Stimulated activated CD8-positive, alpha-beta memory T cell treated with anti-CD3 and anti-CD28 coated beads, Interleukin-7, amount 100 ng/mL, for 1 hour (primary cell): ENCODE results near the gene PPP1CC.
"Not testable (repeated sequence)": the region's sequence is repeated elsewhere in the genome, so short reads cannot be mapped to it uniquely, and the experiment has no call there.

Source experiments
- DNase-seq, 2 donors: peaks; one replicate each; pipeline ENCODE4 v3.0.0-alpha.2; 2020; ENCODE audit warnings: low read depth in 2 of 2

The PPP1CC gene

GRCh38 chr12:110742718-110743570 is at the start of gene PPP1CC:
TSS of gene PPP1CC (minus strand) at chr12:110742891. CDS start at chr12:110742707, 184 bp downstream.
- peak; percentile 81 for DNase-seq

DNA sequence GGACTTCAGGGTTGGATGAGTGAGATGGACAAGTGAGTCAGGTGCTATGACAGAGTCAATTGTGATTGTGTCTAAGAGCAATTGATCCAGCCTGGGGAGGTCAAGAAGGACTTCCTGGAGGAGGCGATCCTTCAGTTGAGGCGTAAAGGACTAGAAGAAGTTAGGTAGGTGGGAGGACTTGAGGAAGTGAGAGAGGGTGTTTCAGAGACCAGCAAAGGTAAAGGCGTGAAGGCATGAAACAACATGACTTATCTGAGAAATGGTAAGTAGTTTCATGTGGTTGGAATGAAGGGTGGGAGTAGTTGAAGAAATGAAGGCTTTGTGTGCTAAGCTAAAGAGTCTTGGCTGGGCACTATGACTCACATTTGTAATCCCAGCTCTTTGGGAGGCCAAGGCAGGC is 48.9 kb upstream of the PPP1CC start:
- DNase-seq, result no peak

DNA sequence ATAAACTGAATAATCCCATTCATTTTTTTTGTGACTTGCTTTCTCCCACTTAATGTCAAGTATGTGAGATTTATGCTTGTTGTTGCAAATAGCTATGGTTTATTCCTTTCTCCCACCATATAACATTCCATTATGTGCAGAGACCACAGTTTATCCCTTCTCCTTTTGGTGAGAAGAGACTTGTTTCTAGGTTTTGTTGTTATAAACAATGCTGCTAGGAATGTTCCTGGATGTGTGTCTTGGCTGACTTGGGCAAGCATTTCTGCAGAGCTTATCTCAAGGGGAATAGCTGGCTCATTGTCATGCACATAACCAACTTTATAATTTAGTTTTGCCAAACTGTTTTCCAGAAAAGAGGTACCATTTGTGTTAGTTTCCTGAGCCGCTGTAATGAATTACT is 47.6 kb upstream of the PPP1CC start:
- no peak for DNase-seq

DNA sequence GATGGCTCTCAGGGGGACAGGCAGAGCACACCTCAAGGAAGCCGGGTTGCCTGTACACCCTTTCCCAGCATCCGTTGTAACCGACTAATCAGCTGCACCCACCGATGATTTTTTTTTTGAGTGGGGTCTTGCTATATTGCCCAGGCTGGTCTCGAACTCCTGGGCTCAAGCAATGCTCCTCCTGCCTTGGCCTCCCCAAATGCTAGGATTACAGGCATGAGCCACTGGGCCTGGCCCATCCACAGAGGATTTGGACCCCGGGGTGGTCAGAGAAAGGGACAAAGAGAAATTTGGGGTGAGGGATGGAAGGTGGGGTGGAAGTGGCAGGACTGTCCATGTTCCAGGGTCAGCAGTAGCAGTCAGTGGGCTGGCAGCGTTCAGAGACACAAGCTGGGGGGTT is 43.3 kb upstream of the PPP1CC start:
- no peak for DNase-seq

- DNase-seq, result no peak
Measured at GRCh38 chr12:110785240-110785639, 42.5 kb upstream of the PPP1CC start.

- DNase-seq, result no peak
Measured at GRCh38 chr12:110782922-110783321, 40.2 kb upstream of the PPP1CC start.

GRCh38 chr12:110782094-110782493 is 39.4 kb upstream of the PPP1CC start:
- DNase-seq, result no peak

DNA sequence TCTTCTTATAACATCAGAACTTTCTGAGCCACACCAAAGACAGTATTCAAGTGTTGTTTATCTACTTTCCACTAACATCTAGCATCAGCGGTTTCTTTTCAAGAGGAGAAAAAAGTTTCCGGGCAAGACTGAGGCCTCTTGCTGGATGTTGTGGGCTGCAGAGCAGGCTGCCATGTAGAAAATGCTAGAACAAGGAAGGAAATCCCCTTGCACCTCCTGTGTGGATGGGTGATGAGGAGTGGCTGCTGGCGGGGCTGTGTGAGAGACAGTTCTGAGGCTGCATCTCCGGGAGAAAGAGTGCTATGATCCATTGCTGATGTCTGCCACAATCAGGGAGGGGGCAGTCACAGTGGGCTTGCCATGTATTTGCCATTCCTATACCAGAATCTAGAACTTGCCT is 37.8 kb upstream of the PPP1CC start:
- no peak for DNase-seq

DNA sequence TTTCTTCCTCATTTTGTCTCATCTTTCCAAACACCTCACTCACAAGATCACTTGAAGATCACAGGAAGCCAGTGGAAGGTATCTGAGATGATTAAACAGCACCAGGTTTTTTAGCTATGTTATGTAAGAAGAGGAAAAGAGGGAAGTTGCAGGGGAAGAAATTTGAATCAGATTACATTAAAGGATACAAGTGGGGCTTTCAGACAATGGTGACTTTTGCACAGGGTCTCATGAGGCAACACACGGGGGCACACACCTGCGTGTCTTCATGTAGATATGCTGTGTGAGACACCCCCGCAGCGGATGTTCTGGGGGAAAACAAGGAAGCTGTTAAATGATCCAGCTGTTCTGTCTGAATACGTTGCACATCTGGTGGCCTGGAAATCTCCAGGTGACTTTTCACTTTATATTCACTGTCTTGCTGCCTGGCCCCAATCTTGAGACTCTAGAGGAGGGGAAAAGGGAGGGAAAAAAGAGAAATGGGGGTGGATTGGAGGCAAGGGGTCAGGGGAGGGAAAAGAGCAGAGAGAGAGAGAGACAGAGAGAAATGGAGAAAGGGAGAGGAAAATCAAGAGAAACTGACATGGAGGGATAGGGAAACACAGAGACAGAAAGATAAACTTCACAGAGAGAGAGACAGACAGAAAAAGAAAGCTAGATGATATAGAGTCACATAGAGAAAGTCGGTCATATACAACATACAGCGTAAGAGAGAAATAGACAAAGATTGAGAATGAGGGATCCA is 36.3 kb upstream of the PPP1CC start:
- DNase-seq, result no peak

DNA sequence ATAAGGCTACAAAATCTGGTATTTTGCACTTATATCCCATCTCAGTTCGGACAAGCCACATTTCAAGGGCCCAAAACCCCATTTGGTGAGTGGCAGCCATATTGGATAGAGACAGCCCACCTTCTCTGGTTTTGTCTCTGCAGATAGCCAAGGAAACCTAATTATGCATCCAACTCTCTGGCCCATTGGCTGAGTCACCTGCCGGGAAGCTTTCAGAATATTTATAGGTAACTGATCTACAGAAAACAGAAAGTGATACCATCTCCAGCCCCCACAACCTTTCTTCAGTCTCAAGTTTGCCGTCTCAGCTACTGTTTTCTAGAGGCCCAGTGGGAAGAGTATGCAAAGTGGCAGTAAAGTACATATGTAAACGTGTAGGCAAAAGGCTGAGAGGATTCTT is 33.7 kb upstream of the PPP1CC start:
- DNase-seq, result no peak

GRCh38 chr12:110775997-110776396 is 33.3 kb upstream of the PPP1CC start:
- DNase-seq, result no peak

- DNase-seq, result no peak
Measured at GRCh38 chr12:110774824-110775223, 32.1 kb upstream of the PPP1CC start.

GRCh38 chr12:110768960-110769359 is 26.3 kb upstream of the PPP1CC start:
- no peak for DNase-seq

DNA sequence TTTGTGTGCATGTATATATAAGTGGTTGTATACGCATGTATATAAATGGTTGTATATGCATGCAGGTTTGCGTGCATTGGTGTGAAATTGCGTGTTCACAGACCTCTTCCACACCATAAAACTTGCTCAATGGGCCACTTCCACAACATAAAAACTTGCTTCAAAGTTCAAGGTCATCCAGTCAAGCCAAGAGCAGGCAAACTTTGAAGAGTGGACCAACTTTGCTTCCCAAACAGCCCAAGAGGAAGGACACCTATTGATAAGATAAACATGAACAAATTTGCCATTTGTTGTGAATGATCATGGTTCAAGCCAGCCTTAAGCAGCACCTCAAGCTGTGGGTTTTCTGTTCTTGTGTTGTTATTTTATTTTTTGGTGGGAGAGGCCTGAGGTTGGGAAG is 25.2 kb upstream of the PPP1CC start:
- no peak for DNase-seq

GRCh38 chr12:110766311-110767154 is 23.8 kb upstream of the PPP1CC start:
- DNase-seq, result no peak

DNA sequence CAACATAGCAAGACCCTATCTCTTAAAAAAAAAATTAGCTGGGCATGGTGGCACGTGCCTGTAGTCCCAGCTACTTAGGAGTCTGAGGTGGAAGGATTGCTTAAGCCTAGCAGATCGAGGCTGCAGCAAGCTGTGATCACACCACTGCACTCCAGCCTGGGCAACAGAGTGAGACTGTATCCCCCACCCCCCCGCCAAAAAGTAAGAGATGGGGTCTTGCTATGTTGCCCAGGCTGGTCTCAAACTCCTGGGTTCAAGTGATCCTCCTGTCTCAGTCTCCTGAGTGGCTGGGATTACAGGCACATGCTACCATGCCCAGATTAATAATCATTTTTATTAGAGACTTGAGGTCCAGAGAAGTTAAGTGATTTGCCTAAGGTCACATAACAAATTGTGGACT is 22.9 kb upstream of the PPP1CC start:
- DNase-seq, result not testable (repeated sequence)

DNA sequence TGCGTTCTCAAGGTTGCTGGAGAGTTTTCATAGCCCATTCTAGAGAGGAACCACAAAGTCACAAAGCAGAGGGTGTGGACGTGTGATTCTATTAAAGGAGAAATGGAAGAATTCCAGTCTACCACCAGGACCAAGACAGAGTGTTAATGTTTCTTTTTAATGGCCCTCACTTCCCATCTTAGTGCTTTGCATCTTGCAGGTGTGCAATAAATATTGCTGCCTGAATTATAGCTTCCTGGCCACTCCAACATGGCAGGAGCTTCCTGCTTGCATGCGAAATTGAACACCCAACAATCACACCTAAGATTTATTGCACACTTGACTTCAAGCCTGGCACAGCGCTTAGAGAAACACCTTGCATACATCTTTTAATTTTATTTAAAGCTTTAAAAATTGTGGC is 22.4 kb upstream of the PPP1CC start:
- DNase-seq, result no peak

DNA sequence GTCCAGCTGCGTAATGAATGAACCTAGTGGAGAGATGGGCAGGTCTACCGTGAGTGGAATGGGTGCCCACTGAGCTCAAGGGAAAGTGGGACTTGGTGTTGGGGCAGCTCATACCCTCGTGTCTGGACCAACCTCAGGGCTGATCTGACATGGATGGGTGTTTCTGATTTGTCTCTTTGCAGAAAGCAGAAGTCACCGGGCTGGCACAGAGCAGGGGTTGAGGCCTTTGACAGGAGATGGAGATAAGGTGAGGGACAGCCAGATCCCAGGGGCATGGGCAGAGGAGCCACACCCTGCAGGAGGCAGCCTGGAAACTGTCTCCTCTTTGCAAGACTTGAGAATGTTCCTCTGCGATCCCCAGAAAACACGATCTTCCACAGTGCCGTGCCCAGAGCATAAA is 20.9 kb upstream of the PPP1CC start:
- DNase-seq, result no peak

DNA sequence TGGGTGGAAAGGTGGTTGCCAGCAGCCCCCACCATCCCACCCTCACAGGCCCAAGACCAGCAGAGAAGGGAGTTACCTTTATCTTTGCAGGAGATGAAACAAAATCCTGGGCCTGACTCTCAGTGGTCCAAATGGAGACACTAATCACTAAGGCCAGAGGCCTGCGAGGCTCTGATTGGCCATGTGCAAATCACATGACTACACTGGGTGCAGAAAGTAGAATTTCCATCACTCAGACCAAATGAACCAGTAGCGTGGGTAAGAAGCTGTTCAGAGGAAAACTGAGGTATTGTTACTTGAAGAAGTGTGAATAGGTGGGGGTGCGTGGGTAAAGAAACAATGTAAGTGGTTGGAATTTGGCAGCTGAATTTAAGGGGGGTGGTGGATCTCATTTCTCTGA is 20.2 kb upstream of the PPP1CC start:
- no peak for DNase-seq

DNA sequence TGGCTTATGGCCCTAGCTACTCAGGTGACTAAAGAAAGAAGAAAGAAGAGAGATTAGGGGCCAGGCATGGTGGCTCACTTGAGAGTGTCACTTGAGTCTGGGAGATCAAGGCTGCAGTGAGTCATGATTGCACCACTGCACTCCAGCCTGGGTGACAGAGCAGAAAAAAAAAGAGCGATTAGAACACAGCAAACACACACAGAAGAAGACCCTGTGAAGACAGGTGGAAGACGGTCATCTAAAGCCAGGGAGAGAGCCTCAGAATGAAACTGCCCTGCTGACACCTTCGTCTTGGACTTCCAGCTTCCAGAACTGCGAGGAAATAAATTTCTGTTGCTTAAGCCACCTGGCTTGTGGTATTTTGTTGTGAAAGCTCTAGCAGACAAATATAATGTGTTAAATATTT is 17.5 kb upstream of the PPP1CC start:
- DNase-seq, result no peak

GRCh38 chr12:110758922-110759321 is 16.2 kb upstream of the PPP1CC start:
- DNase-seq, result no peak

DNA sequence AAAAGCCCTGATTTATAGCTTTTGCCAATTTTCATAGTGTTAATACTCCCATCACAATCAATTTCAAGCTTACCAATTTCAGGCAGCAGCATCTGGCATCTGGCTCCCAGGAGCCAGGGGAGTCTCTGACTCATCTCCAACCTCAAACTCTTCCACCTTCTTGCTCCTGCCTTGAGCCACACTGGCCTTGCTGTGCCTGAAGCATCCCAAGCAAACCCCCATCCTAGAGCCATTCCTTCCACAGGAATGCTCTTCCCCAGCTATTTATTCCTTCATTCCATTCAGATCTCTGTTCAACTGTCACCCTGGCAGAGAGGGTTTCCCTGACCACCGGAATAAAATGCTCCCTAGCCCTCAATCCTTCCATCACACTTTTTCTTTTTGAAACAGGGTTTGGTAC is 13.9 kb upstream of the PPP1CC start:
- DNase-seq, result no peak
